GM23338 (cell line): ENCODE results near the gene KCNIP3.

ENCODE experiments used
- CREB1 ChIP-seq: fragments of 250-450 bp; sonication (Bioruptor Pico); IDR thresholded peaks from 2 replicates; pipeline ENCODE4 v1.5.0; 2020; ENCODE audit warnings: low read depth, mild to moderate bottlenecking, moderate library complexity
- EZH2 ChIP-seq: fragments of 200-600 bp; sonication (generic); IDR thresholded peaks from one replicate; pipeline ENCODE4 v1.8.0; 2017; ENCODE audit warnings: antibody characterized with exemption, mild to moderate bottlenecking, low read depth; ENCODE audit not compliant: unreplicated experiment
- EZH2phosphoT487 ChIP-seq: fragments of 200-600 bp; sonication (generic); IDR thresholded peaks from one replicate; pipeline ENCODE4 v1.8.1; 2018; ENCODE audit warnings: antibody characterized with exemption; ENCODE audit not compliant: unreplicated experiment
- POLR2AphosphoS5 ChIP-seq: IDR thresholded peaks from 2 replicates; pipeline ENCODE4 v1.6.1; 2016; ENCODE audit warnings: antibody characterized with exemption, low read depth
- ZNF331 ChIP-seq: fragments of 250-450 bp; sonication (Bioruptor Pico); IDR thresholded peaks from 2 replicates; pipeline ENCODE4 v1.5.0; 2020; ENCODE audit warnings: low read depth, mild to moderate bottlenecking, moderate library complexity
- TF ChIP-seq, protein P1 (sequence below), 2 experiments: fragments of 200-600 bp in 1 of 2; sonication (generic) in 1 of 2; conservative IDR thresholded peaks; 2 replicates each; pipeline versions ENCODE4 v1.5.1 to v1.6.1; 2016 to 2017; ENCODE audit warnings: antibody characterized with exemption in 2 of 2, low read depth in 2 of 2, mild to moderate bottlenecking in 2 of 2, moderate library complexity in 1 of 2

GRCh38 chr2:95267458-95268210 is 29.5 kb upstream of the KCNIP3 start:
- TF ChIP-seq, protein P1, sequence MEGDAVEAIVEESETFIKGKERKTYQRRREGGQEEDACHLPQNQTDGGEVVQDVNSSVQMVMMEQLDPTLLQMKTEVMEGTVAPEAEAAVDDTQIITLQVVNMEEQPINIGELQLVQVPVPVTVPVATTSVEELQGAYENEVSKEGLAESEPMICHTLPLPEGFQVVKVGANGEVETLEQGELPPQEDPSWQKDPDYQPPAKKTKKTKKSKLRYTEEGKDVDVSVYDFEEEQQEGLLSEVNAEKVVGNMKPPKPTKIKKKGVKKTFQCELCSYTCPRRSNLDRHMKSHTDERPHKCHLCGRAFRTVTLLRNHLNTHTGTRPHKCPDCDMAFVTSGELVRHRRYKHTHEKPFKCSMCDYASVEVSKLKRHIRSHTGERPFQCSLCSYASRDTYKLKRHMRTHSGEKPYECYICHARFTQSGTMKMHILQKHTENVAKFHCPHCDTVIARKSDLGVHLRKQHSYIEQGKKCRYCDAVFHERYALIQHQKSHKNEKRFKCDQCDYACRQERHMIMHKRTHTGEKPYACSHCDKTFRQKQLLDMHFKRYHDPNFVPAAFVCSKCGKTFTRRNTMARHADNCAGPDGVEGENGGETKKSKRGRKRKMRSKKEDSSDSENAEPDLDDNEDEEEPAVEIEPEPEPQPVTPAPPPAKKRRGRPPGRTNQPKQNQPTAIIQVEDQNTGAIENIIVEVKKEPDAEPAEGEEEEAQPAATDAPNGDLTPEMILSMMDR (conservative IDR thresholded peaks at IDR 0.05; ENCODE audit: low read depth in 2 of 2) = no peak
- TF ChIP-seq POLR2AphosphoS5 = no peak
- no peak for TF ChIP-seq EZH2
- TF ChIP-seq CREB1 (CRISPR knock-in tag) = no peak
- no peak for TF ChIP-seq ZNF331 (CRISPR knock-in tag)
- no peak for TF ChIP-seq EZH2phosphoT487
